ENCODE measurements around the gene GLI3.

The GLI3 gene

GRCh38 chr7:42074076-42074475 lies 162.9 kb downstream of the GLI3 start:
- Histone ChIP-seq H3K9me3 (ENCODE audit: insufficient read depth, low read length) (no peaks in the 10 kb centered on the region), H3K36me3 (ENCODE audit: insufficient read depth, insufficient read length, low read length) (peaks cover 14% of the 10 kb centered on the region), H3K27me3 (ENCODE audit: insufficient read depth, insufficient read length) (no peaks in the 10 kb centered on the region), H3K9ac (ENCODE audit: insufficient read length, low read depth) (no peak overlapping the region), H3K4me1 (ENCODE audit: insufficient read depth, insufficient read length) (peaks cover under 1% of the 10 kb centered on the region), H3K4me3 (ENCODE audit: insufficient read length, low read depth) (no peak overlapping the region)
- no peak for TF ChIP-seq YY1 (IDR thresholded peaks at IDR 0.05; ENCODE audit: insufficient read depth, insufficient read length)
- TF ChIP-seq ZNF274 (IDR thresholded peaks at IDR 0.05; ENCODE audit: low read depth, low read length): no peak
- TF ChIP-seq SUZ12 (IDR thresholded peaks at IDR 0.05; ENCODE audit: extremely low read depth, insufficient read depth, insufficient read length): no peak
- no peak for DNase-seq (ENCODE audit: low read depth, low spot score)

GRCh38 chr7:42071372-42072261 lies 165.4 kb downstream of the GLI3 start:
- TF ChIP-seq YY1 (IDR thresholded peaks at IDR 0.05; ENCODE audit: insufficient read depth, insufficient read length): no peak
- TF ChIP-seq SUZ12 (IDR thresholded peaks at IDR 0.05; ENCODE audit: extremely low read depth, insufficient read depth, insufficient read length): no peak
- TF ChIP-seq ZNF274 (IDR thresholded peaks at IDR 0.05; ENCODE audit: low read depth, low read length): no peak
- DNase-seq (ENCODE audit: low read depth, low spot score): no peak
- Histone ChIP-seq H3K27me3 (ENCODE audit: insufficient read depth, insufficient read length) (no peaks in the 10 kb centered on the region), H3K9me3 (ENCODE audit: insufficient read depth, low read length) (no peaks in the 10 kb centered on the region), H3K36me3 (ENCODE audit: insufficient read depth, insufficient read length, low read length) (peaks cover 14% of the 10 kb centered on the region), H3K9ac (ENCODE audit: insufficient read length, low read depth) (no peak overlapping the region), H3K4me3 (ENCODE audit: insufficient read length, low read depth) (no peak overlapping the region), H3K4me1 (ENCODE audit: insufficient read depth, insufficient read length) (peaks cover 4% of the 10 kb centered on the region)

GRCh38 chr7:42070068-42070467 lies 166.9 kb downstream of the GLI3 start:
- Histone ChIP-seq H3K9me3 (ENCODE audit: insufficient read depth, low read length) (no peaks in the 10 kb centered on the region), H3K9ac (ENCODE audit: insufficient read length, low read depth) (no peak overlapping the region), H3K36me3 (ENCODE audit: insufficient read depth, insufficient read length, low read length) (peaks cover 9% of the 10 kb centered on the region), H3K27me3 (ENCODE audit: insufficient read depth, insufficient read length) (no peaks in the 10 kb centered on the region), H3K4me3 (ENCODE audit: insufficient read length, low read depth) (no peak overlapping the region), H3K4me1 (ENCODE audit: insufficient read depth, insufficient read length) (peaks cover 4% of the 10 kb centered on the region)
- TF ChIP-seq SUZ12 (IDR thresholded peaks at IDR 0.05; ENCODE audit: extremely low read depth, insufficient read depth, insufficient read length) (no peak), YY1 (IDR thresholded peaks at IDR 0.05; ENCODE audit: insufficient read depth, insufficient read length) (no peak), ZNF274 (IDR thresholded peaks at IDR 0.05; ENCODE audit: low read depth, low read length) (no peak)
- no peak for DNase-seq (ENCODE audit: low read depth, low spot score)

GRCh38 chr7:42069590-42069989 lies 167.4 kb downstream of the GLI3 start:
- DNase-seq (ENCODE audit: low read depth, low spot score): no peak
- H3K4me3 ChIP-seq (ENCODE audit: insufficient read length, low read depth): no peak overlapping the region
- peaks cover 5% of the 10 kb centered on the region for H3K36me3 ChIP-seq (ENCODE audit: insufficient read depth, insufficient read length, low read length)
- H3K27me3 ChIP-seq (ENCODE audit: insufficient read depth, insufficient read length): no peaks in the 10 kb centered on the region
- TF ChIP-seq ZNF274 (IDR thresholded peaks at IDR 0.05; ENCODE audit: low read depth, low read length) (no peak), SUZ12 (IDR thresholded peaks at IDR 0.05; ENCODE audit: extremely low read depth, insufficient read depth, insufficient read length) (no peak), YY1 (IDR thresholded peaks at IDR 0.05; ENCODE audit: insufficient read depth, insufficient read length) (no peak)
- no peak overlapping the region for H3K9ac ChIP-seq (ENCODE audit: insufficient read length, low read depth)
- H3K9me3 ChIP-seq (ENCODE audit: insufficient read depth, low read length): no peaks in the 10 kb centered on the region; the same call in 1 of the 2 replicates
- H3K4me1 ChIP-seq (ENCODE audit: insufficient read depth, insufficient read length): peaks cover 4% of the 10 kb centered on the region

GRCh38 chr7:42068554-42069280 lies 168.3 kb downstream of the GLI3 start:
- H3K27me3 ChIP-seq (ENCODE audit: insufficient read depth, insufficient read length): no peaks in the 10 kb centered on the region
- no peak overlapping the region for H3K9ac ChIP-seq (ENCODE audit: insufficient read length, low read depth)
- no peaks in the 10 kb centered on the region for H3K36me3 ChIP-seq (ENCODE audit: insufficient read depth, insufficient read length, low read length)
- H3K4me3 ChIP-seq (ENCODE audit: insufficient read length, low read depth): no peak overlapping the region
- H3K9me3 ChIP-seq (ENCODE audit: insufficient read depth, low read length): no peaks in the 10 kb centered on the region; the same call in 1 of the 2 replicates
- TF ChIP-seq SUZ12 (IDR thresholded peaks at IDR 0.05; ENCODE audit: extremely low read depth, insufficient read depth, insufficient read length) (no peak), YY1 (IDR thresholded peaks at IDR 0.05; ENCODE audit: insufficient read depth, insufficient read length) (no peak), ZNF274 (IDR thresholded peaks at IDR 0.05; ENCODE audit: low read depth, low read length) (no peak)
- no peak for DNase-seq (ENCODE audit: low read depth, low spot score)
- peaks cover 4% of the 10 kb centered on the region for H3K4me1 ChIP-seq (ENCODE audit: insufficient read depth, insufficient read length)

GRCh38 chr7:42065942-42066341 lies 171.1 kb downstream of the GLI3 start:
- Histone ChIP-seq H3K4me3 (ENCODE audit: insufficient read length, low read depth) (no peak overlapping the region), H3K4me1 (ENCODE audit: insufficient read depth, insufficient read length) (peaks cover 4% of the 10 kb centered on the region), H3K9me3 (ENCODE audit: insufficient read depth, low read length) (no peaks in the 10 kb centered on the region; the same call in 1 of the 2 replicates), H3K27me3 (ENCODE audit: insufficient read depth, insufficient read length) (no peaks in the 10 kb centered on the region), H3K36me3 (ENCODE audit: insufficient read depth, insufficient read length, low read length) (no peaks in the 10 kb centered on the region), H3K9ac (ENCODE audit: insufficient read length, low read depth) (no peak overlapping the region)
- peak; percentile 63 for DNase-seq (ENCODE audit: low read depth, low spot score)
- no peak for TF ChIP-seq SUZ12 (IDR thresholded peaks at IDR 0.05; ENCODE audit: extremely low read depth, insufficient read depth, insufficient read length)

- H3K36me3 ChIP-seq (ENCODE audit: insufficient read depth, insufficient read length, low read length): no peaks in the 10 kb centered on the region
- DNase-seq (ENCODE audit: low read depth, low spot score): no peak
- H3K9me3 ChIP-seq (ENCODE audit: insufficient read depth, low read length): no peaks in the 10 kb centered on the region; the same call in 1 of the 2 replicates
- H3K9ac ChIP-seq (ENCODE audit: insufficient read length, low read depth): no peak overlapping the region
- H3K4me3 ChIP-seq (ENCODE audit: insufficient read length, low read depth): no peak overlapping the region
- TF ChIP-seq ZNF274 (IDR thresholded peaks at IDR 0.05; ENCODE audit: low read depth, low read length) (no peak), SUZ12 (IDR thresholded peaks at IDR 0.05; ENCODE audit: extremely low read depth, insufficient read depth, insufficient read length) (no peak), YY1 (IDR thresholded peaks at IDR 0.05; ENCODE audit: insufficient read depth, insufficient read length) (no peak)
- peaks cover 4% of the 10 kb centered on the region for H3K4me1 ChIP-seq (ENCODE audit: insufficient read depth, insufficient read length)
- no peaks in the 10 kb centered on the region for H3K27me3 ChIP-seq (ENCODE audit: insufficient read depth, insufficient read length)
Measured at GRCh38 chr7:42065015-42065414, 172.0 kb downstream of the GLI3 start.
